HEK293 (cell line): ENCODE measurements around the gene EIF3F.

Source experiments
- HOXA7 ChIP-seq: sonication (generic); formaldehyde crosslinking; IDR thresholded peaks from 2 replicates; pipeline ENCODE4 v1.8.1; 2022; ENCODE audit warnings: missing genetic modification reagents, borderline replicate concordance
- KLF10 ChIP-seq: fragments of 450-650 bp; IDR thresholded peaks from 2 replicates; pipeline ENCODE4 v1.5.1; 2018; ENCODE audit warnings: missing biosample characterization, mild to moderate bottlenecking, missing genetic modification characterization
- KLF16 ChIP-seq: fragments of 450-650 bp; formaldehyde crosslinking; IDR thresholded peaks from 2 replicates; pipeline ENCODE4 v1.5.1; 2017; ENCODE audit warnings: missing biosample characterization, missing genetic modification characterization
- ZBTB7A ChIP-seq: fragments of 450-650 bp; formaldehyde crosslinking; IDR thresholded peaks from 2 replicates; pipeline ENCODE4 v1.5.1; 2016; ENCODE audit warnings: low read depth, missing biosample characterization, missing genetic modification characterization
- ZNF133 ChIP-seq: fragments of 450-650 bp; formaldehyde crosslinking; IDR thresholded peaks from 2 replicates; pipeline ENCODE4 v1.5.1; 2016; ENCODE audit warnings: missing biosample characterization, missing genetic modification characterization
- ZNF248 ChIP-seq: fragments of 450-650 bp; formaldehyde crosslinking; IDR thresholded peaks from 2 replicates; pipeline ENCODE4 v1.5.1; 2017; ENCODE audit warnings: missing biosample characterization, missing genetic modification characterization
- ZNF274 ChIP-seq, 2 experiments: fragments of 200-500 bp in 1 of 2; fragments of 450-650 bp in 1 of 2; sonication (Bioruptor generic) in 1 of 2; formaldehyde crosslinking in 1 of 2; IDR thresholded peaks; 2 replicates each; pipeline versions ENCODE4 v1.5.1 to v1.6.1; 2014 to 2016; ENCODE audit warnings: borderline replicate concordance in 1 of 2, inconsistent platforms in 1 of 2, low read length in 1 of 2, missing biosample characterization in 1 of 2, missing genetic modification characterization in 1 of 2
- ZNF426 ChIP-seq: fragments of 450-650 bp; formaldehyde crosslinking; IDR thresholded peaks from 2 replicates; pipeline ENCODE4 v1.5.1; 2017; ENCODE audit warnings: missing biosample characterization, missing genetic modification characterization, mild to moderate bottlenecking, inconsistent platforms, moderate library complexity
- ZNF701 ChIP-seq: fragments of 450-650 bp; formaldehyde crosslinking; IDR thresholded peaks from 2 replicates; pipeline ENCODE4 v1.5.1; 2016; ENCODE audit warnings: missing biosample characterization, missing genetic modification characterization
- TF ChIP-seq, protein P1 (sequence below): fragments of 450-650 bp; formaldehyde crosslinking; IDR thresholded peaks from 2 replicates; pipeline ENCODE4 v1.5.1; 2016; ENCODE audit warnings: missing biosample characterization, missing genetic modification characterization
- TF ChIP-seq, protein P2 (sequence below): fragments of 450-650 bp; formaldehyde crosslinking; IDR thresholded peaks from 2 replicates; pipeline ENCODE4 v1.5.1; 2016; ENCODE audit warnings: missing biosample characterization, missing genetic modification characterization, low read depth

- TF ChIP-seq KLF16 (tag by site-specific recombination) = no peak
- no peak for TF ChIP-seq ZBTB7A (tag by site-specific recombination)
- no peak for TF ChIP-seq ZNF426
- no peak for TF ChIP-seq HOXA7 (CRISPR knock-in tag)
- no peak for TF ChIP-seq KLF10 (tag by site-specific recombination)
- no peak for TF ChIP-seq ZNF248 (tag by site-specific recombination)
- TF ChIP-seq, protein P1, sequence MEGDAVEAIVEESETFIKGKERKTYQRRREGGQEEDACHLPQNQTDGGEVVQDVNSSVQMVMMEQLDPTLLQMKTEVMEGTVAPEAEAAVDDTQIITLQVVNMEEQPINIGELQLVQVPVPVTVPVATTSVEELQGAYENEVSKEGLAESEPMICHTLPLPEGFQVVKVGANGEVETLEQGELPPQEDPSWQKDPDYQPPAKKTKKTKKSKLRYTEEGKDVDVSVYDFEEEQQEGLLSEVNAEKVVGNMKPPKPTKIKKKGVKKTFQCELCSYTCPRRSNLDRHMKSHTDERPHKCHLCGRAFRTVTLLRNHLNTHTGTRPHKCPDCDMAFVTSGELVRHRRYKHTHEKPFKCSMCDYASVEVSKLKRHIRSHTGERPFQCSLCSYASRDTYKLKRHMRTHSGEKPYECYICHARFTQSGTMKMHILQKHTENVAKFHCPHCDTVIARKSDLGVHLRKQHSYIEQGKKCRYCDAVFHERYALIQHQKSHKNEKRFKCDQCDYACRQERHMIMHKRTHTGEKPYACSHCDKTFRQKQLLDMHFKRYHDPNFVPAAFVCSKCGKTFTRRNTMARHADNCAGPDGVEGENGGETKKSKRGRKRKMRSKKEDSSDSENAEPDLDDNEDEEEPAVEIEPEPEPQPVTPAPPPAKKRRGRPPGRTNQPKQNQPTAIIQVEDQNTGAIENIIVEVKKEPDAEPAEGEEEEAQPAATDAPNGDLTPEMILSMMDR (tag by site-specific recombination) = no peak
- no peak for TF ChIP-seq ZNF274 (IDR thresholded peaks at IDR 0.05; ENCODE audit: low read length)
- no peak for TF ChIP-seq ZNF274 (tag by site-specific recombination; IDR thresholded peaks at IDR 0.05; ENCODE audit: borderline replicate concordance)
- no peak for TF ChIP-seq ZNF701 (tag by site-specific recombination)
- TF ChIP-seq, protein P2, sequence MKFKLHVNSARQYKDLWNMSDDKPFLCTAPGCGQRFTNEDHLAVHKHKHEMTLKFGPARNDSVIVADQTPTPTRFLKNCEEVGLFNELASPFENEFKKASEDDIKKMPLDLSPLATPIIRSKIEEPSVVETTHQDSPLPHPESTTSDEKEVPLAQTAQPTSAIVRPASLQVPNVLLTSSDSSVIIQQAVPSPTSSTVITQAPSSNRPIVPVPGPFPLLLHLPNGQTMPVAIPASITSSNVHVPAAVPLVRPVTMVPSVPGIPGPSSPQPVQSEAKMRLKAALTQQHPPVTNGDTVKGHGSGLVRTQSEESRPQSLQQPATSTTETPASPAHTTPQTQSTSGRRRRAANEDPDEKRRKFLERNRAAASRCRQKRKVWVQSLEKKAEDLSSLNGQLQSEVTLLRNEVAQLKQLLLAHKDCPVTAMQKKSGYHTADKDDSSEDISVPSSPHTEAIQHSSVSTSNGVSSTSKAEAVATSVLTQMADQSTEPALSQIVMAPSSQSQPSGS (tag by site-specific recombination) = no peak
- TF ChIP-seq ZNF133 (tag by site-specific recombination) = no peak
These were observed 26.7 kb downstream of the EIF3F start for GRCh38 chr11:8013833-8014232.
